ENCODE measurements around the gene KRT24.

GRCh38 chr17:40699853-40700252 is 3.7 kb downstream of the KRT24 start:
- TF ChIP-seq YY1 (IDR thresholded peaks at IDR 0.05; ENCODE audit: insufficient read depth, insufficient read length) (no peak), SUZ12 (IDR thresholded peaks at IDR 0.05; ENCODE audit: extremely low read depth, insufficient read depth, insufficient read length) (no peak)

All from NT2/D1 (cell line).